Mucosa of descending colon (tissue), 3 donors: ENCODE data around the gene SEC62. TPM values are rescaled to one million over a fixed set of nuclear protein-coding genes. Genes with fewer than 3 reads are reported as not detected.
A peak's percentile ranks its signal among the peaks of the same experiment; 100 is the strongest.
"Not testable (repeated sequence)": the region's sequence is repeated elsewhere in the genome, so short reads cannot be mapped to it uniquely, and the experiment has no call there.

ENCODE experiments used
- ATAC-seq: fragments of 200-7000 bp; cut with Tn5 transposase; one replicate; pipeline ENCODE4 v1.9.1; 2020; ENCODE audit warnings: mild to moderate bottlenecking, moderate library complexity
- DNase-seq, 3 donors: peaks; one replicate each; pipeline ENCODE4 v3.0.0-alpha.2; 2020
- H3K36me3 ChIP-seq: fragments of 200-600 bp; one replicate; pipeline ENCODE4 v1.8.0; 2021; ENCODE audit warnings: low read depth, mild to moderate bottlenecking
- H3K4me1 ChIP-seq: fragments of 200-600 bp; one replicate; pipeline ENCODE4 v1.8.0; 2021; ENCODE audit warnings: low read depth, mild to moderate bottlenecking
- H3K4me3 ChIP-seq: fragments of 200-600 bp; one replicate; pipeline ENCODE4 v1.8.0; 2021; ENCODE audit warnings: mild to moderate bottlenecking
- H3K9me3 ChIP-seq: fragments of 200-600 bp; one replicate; pipeline ENCODE4 v1.8.0; 2021; ENCODE audit warnings: mild to moderate bottlenecking
- CTCF ChIP-seq: fragments of 200-600 bp; IDR thresholded peaks from one replicate; pipeline ENCODE4 v1.8.0; 2022; ENCODE audit warnings: antibody characterized with exemption, mild to moderate bottlenecking
- intact Hi-C, 2 donors: fragments of 100-400 bp; cut with DNase I in 1 of 2; cut with micrococcal nuclease in 1 of 2; formaldehyde crosslinking; loops; one replicate each; pipeline versions ENCODE4 v1.11.0 to v1.11.1; 2022; cut with DNase I, micrococcal nuclease
- total RNA-seq, 3 donors: library from RNA; stranded (reverse); fragmentation: NEBNext Ultra II Directional in 2 of 3; extraction: Animal tissue kit (Norgen Biotek cat#: 25700) in 2 of 3; gene quantifications; one replicate each; pipeline versions ENCODE4 v1.2.1 to v1.2.4, GENCODE V29; 2021 to 2023
- donor health status: DM: no; HTN: no; CAD: no; lungs with moderate emphysema.
- donor health status: DM: no; HTN: no; CAD: no.
- donor health status: DM: no; HTN: yes; CAD: no.

SEC62 gene
- total RNA-seq, 3 donors from 2014 or later, result 83.2 to 166 (median 85.9) TPM

GRCh38 chr3:170010498-170010897, 43.9 kb downstream of the SEC62 start:
- TF ChIP-seq CTCF, result no peak
- H3K9me3 ChIP-seq, result no peaks in the 10 kb centered on the region
- DNase-seq, result no peak
- no peak overlapping the region for H3K4me3 ChIP-seq
- peaks cover 6% of the 10 kb centered on the region for H3K4me1 ChIP-seq
- intact Hi-C loops, result no loop called here
- no peak for ATAC-seq
- no peaks in the 10 kb centered on the region for H3K36me3 ChIP-seq

- no peak for TF ChIP-seq CTCF
- H3K4me1 ChIP-seq, result peaks cover 6% of the 10 kb centered on the region
- ATAC-seq, result peak; percentile 98
- intact Hi-C loops, result no loop called here
- peak in 1 of 3 donors; percentile 49 for DNase-seq
- no peak overlapping the region for H3K4me3 ChIP-seq
- no peaks in the 10 kb centered on the region for H3K36me3 ChIP-seq
- H3K9me3 ChIP-seq, result no peaks in the 10 kb centered on the region
These were observed 46.2 kb downstream of the SEC62 start for GRCh38 chr3:170012683-170013400.

GRCh38 chr3:170016057-170016456, 49.5 kb downstream of the SEC62 start:
- intact Hi-C loops, result no loop called here
- DNase-seq (no peak), ATAC-seq (no peak)
- no peaks in the 10 kb centered on the region for H3K9me3 ChIP-seq
- TF ChIP-seq CTCF, result no peak
- peaks cover 6% of the 10 kb centered on the region for H3K4me1 ChIP-seq
- no peaks in the 10 kb centered on the region for H3K36me3 ChIP-seq
- H3K4me3 ChIP-seq, result no peak overlapping the region

GRCh38 chr3:170019306-170019705, 52.7 kb downstream of the SEC62 start:
- H3K4me3 ChIP-seq, H3K4me1 ChIP-seq, H3K36me3 ChIP-seq, H3K9me3 ChIP-seq, DNase-seq, ATAC-seq, intact Hi-C loops: not testable (repeated sequence)

- Histone ChIP-seq H3K36me3 (no peaks in the 10 kb centered on the region), H3K9me3 (no peaks in the 10 kb centered on the region), H3K4me3 (no peak overlapping the region), H3K4me1 (no peaks in the 10 kb centered on the region)
- no peak for TF ChIP-seq CTCF
- intact Hi-C loops, result no loop called here
- no peak for DNase-seq
- ATAC-seq, result no peak
These were observed 54.5 kb downstream of the SEC62 start for GRCh38 chr3:170021083-170021482.

- no peaks in the 10 kb centered on the region for H3K36me3 ChIP-seq
- intact Hi-C loops, result no loop called here
- no peaks in the 10 kb centered on the region for H3K4me1 ChIP-seq
- ATAC-seq (no peak), DNase-seq (no peak)
- no peak overlapping the region for H3K4me3 ChIP-seq
- H3K9me3 ChIP-seq, result no peaks in the 10 kb centered on the region
- no peak for TF ChIP-seq CTCF
These were observed 55.7 kb downstream of the SEC62 start for GRCh38 chr3:170022336-170022735.
